ENCODE measurements around the gene PHETA2. TPM values are rescaled to one million over a fixed set of nuclear protein-coding genes. Genes with fewer than 3 reads are reported as not detected.
"Not testable (repeated sequence)": the region's sequence is repeated elsewhere in the genome, so short reads cannot be mapped to it uniquely, and the experiment has no call there.

The PHETA2 gene
- total RNA-seq, 1 experiment from 2014 or later, result not detected

GRCh38 chr22:42084874-42085273, 10.8 kb downstream of the PHETA2 start:
- in situ Hi-C loops (cut with HindIII; ENCODE audit: low pct_unique_long_range_greater_than_20kb, low sequenced_read_pairs), result loop anchor here (25.0 kb wide), 1 partner anchor 102 kb away; no protein-coding TSS in a partner anchor
- no peak for DNase-seq (ENCODE audit: low read depth)

- DNase-seq (ENCODE audit: low read depth), result no peak
- in situ Hi-C loops (cut with HindIII; ENCODE audit: low pct_unique_long_range_greater_than_20kb, low sequenced_read_pairs), result loop anchor here (25.0 kb wide), 1 partner anchor 101 kb away; no protein-coding TSS in a partner anchor
Measured at GRCh38 chr22:42086051-42086450, 12.0 kb downstream of the PHETA2 start.

- DNase-seq (ENCODE audit: low read depth), result peak; percentile 100
- in situ Hi-C loops (cut with HindIII; ENCODE audit: low pct_unique_long_range_greater_than_20kb, low sequenced_read_pairs), result loop anchor here (25.0 kb wide), 1 partner anchor 96 kb away; no protein-coding TSS in a partner anchor
Measured at GRCh38 chr22:42090596-42091454, 16.8 kb downstream of the PHETA2 start, which contains the start of gene NDUFA6. NDUFA6 (minus strand) TSS chr22:42090772; CDS start chr22:42090744, 28 bp downstream.

- no peak for DNase-seq (ENCODE audit: low read depth)
- in situ Hi-C loops (cut with HindIII; ENCODE audit: low pct_unique_long_range_greater_than_20kb, low sequenced_read_pairs), result loop anchor here (25.0 kb wide), 1 partner anchor 96 kb away; no protein-coding TSS in a partner anchor
Measured at GRCh38 chr22:42091455-42091782, 17.4 kb downstream of the PHETA2 start.

GRCh38 chr22:42101199-42101598, 27.2 kb downstream of the PHETA2 start:
- DNase-seq (ENCODE audit: low read depth), result no peak
- in situ Hi-C loops (cut with HindIII; ENCODE audit: low pct_unique_long_range_greater_than_20kb, low sequenced_read_pairs), result no loop called here

- DNase-seq (ENCODE audit: low read depth); in situ Hi-C loops (cut with HindIII; ENCODE audit: low pct_unique_long_range_greater_than_20kb, low sequenced_read_pairs): not testable (repeated sequence)
Measured at GRCh38 chr22:42104332-42104860, 30.3 kb downstream of the PHETA2 start.

- DNase-seq (ENCODE audit: low read depth), result no peak
- in situ Hi-C loops (cut with HindIII; ENCODE audit: low pct_unique_long_range_greater_than_20kb, low sequenced_read_pairs), result no loop called here
Measured at GRCh38 chr22:42108848-42109247, 34.8 kb downstream of the PHETA2 start.

- no peak for DNase-seq (ENCODE audit: low read depth)
- in situ Hi-C loops (cut with HindIII; ENCODE audit: low pct_unique_long_range_greater_than_20kb, low sequenced_read_pairs), result no loop called here
Measured at GRCh38 chr22:42111798-42112197, 37.8 kb downstream of the PHETA2 start.

GRCh38 chr22:42112793-42113192, 38.7 kb downstream of the PHETA2 start:
- in situ Hi-C loops (cut with HindIII; ENCODE audit: low pct_unique_long_range_greater_than_20kb, low sequenced_read_pairs); DNase-seq (ENCODE audit: low read depth): not testable (repeated sequence)

- in situ Hi-C loops (cut with HindIII; ENCODE audit: low pct_unique_long_range_greater_than_20kb, low sequenced_read_pairs), result no loop called here
- DNase-seq (ENCODE audit: low read depth), result no peak
Measured at GRCh38 chr22:42114721-42115120, 40.7 kb downstream of the PHETA2 start.

GRCh38 chr22:42115420-42115830, 41.4 kb downstream of the PHETA2 start:
- DNase-seq (ENCODE audit: low read depth); in situ Hi-C loops (cut with HindIII; ENCODE audit: low pct_unique_long_range_greater_than_20kb, low sequenced_read_pairs): not testable (repeated sequence)

- DNase-seq (ENCODE audit: low read depth), result no peak
- in situ Hi-C loops (cut with HindIII; ENCODE audit: low pct_unique_long_range_greater_than_20kb, low sequenced_read_pairs), result no loop called here
Measured at GRCh38 chr22:42116848-42117424, 42.9 kb downstream of the PHETA2 start.

- DNase-seq (ENCODE audit: low read depth); in situ Hi-C loops (cut with HindIII; ENCODE audit: low pct_unique_long_range_greater_than_20kb, low sequenced_read_pairs): not testable (repeated sequence)
Measured at GRCh38 chr22:42120231-42121021, 46.4 kb downstream of the PHETA2 start.

GRCh38 chr22:42123529-42123928, 49.5 kb downstream of the PHETA2 start:
- DNase-seq (ENCODE audit: low read depth); in situ Hi-C loops (cut with HindIII; ENCODE audit: low pct_unique_long_range_greater_than_20kb, low sequenced_read_pairs): not testable (repeated sequence)

- DNase-seq (ENCODE audit: low read depth), result no peak
- in situ Hi-C loops (cut with HindIII; ENCODE audit: low pct_unique_long_range_greater_than_20kb, low sequenced_read_pairs), result no loop called here
Measured at GRCh38 chr22:42127606-42128005, 53.6 kb downstream of the PHETA2 start.

GRCh38 chr22:42128007-42128406, 54.0 kb downstream of the PHETA2 start:
- DNase-seq (ENCODE audit: low read depth); in situ Hi-C loops (cut with HindIII; ENCODE audit: low pct_unique_long_range_greater_than_20kb, low sequenced_read_pairs): not testable (repeated sequence)
